GM19463 (cell line): Measurements from ENCODE around the gene ENO1.

ENCODE experiments used
- ATAC-seq: cut with Tn5 transposase; IDR thresholded peaks from one replicate; pipeline ENCODE4 v1.9.1; 2021; ENCODE audit warnings: mild to moderate bottlenecking, moderate library complexity; ENCODE audit not compliant: unreplicated experiment

The ENO1 gene

GRCh38 chr1:8816264-8816663 is 62.2 kb downstream of the ENO1 start:
- no peak for ATAC-seq

- no peak for ATAC-seq
Measured at GRCh38 chr1:8815582-8816151, 62.8 kb downstream of the ENO1 start.

GRCh38 chr1:8814865-8815264 is 63.6 kb downstream of the ENO1 start:
- no peak for ATAC-seq

- ATAC-seq: no peak
Measured at GRCh38 chr1:8813991-8814390, 64.5 kb downstream of the ENO1 start.

- no peak for ATAC-seq
Measured at GRCh38 chr1:8813016-8813763, 65.3 kb downstream of the ENO1 start.

GRCh38 chr1:8812081-8812480 is 66.4 kb downstream of the ENO1 start:
- ATAC-seq: no peak
